H1 (cell line): Measurements from ENCODE around the gene KCNK4. TPM values are rescaled to one million over a fixed set of nuclear protein-coding genes. Genes with fewer than 3 reads are reported as not detected.

Source experiments
- CTCF ChIA-PET: fragments of 300-600 bp; sonication (Branson Sonifier 250); formaldehyde crosslinking; loops from one replicate; lab custom pipeline; 2021; ENCODE audit not compliant: partially characterized antibody; lab: Charles Lee
- POLR2A ChIA-PET: fragments of 300-600 bp; sonication (Branson Sonifier 250); formaldehyde crosslinking; loops from one replicate; lab custom pipeline; 2021; ENCODE audit warnings: inconsistent platforms; ENCODE audit not compliant: partially characterized antibody; lab: Charles Lee
- DNase-seq, 2 experiments: peaks; one replicate each; pipeline versions ENCODE4 v3.0.0 to v3.0.0-alpha.2; 2010 to 2022; ENCODE audit warnings: low spot score in 2 of 2, low read depth in 1 of 2, mixed read lengths in 1 of 2
- FAIRE-seq: peaks from 2 replicates; lab custom pipeline; 2011; peaks lifted over from hg19 to GRCh38; lab: Jason Lieb, UNC
- H2AFZ ChIP-seq: 2 replicates; pipeline ENCODE4 v1.8.1; 2012; ENCODE audit warnings: low read length, inconsistent platforms
- H2AK5ac ChIP-seq: 2 replicates; pipeline ENCODE4 v1.6.1; 2013; ENCODE audit warnings: low read depth, low read length
- H2BK120ac ChIP-seq: replicated peaks from 2 replicates; pipeline ENCODE3; 2013; ENCODE audit warnings: low read depth, low read length, inconsistent platforms
- H2BK12ac ChIP-seq: 2 replicates; pipeline ENCODE4 v1.6.1; 2013; ENCODE audit warnings: low read depth, low read length
- H2BK15ac ChIP-seq: 2 replicates; pipeline ENCODE4 v1.6.1; 2013; ENCODE audit warnings: low read length
- H2BK20ac ChIP-seq: 2 replicates; pipeline ENCODE4 v1.6.1; 2013; ENCODE audit warnings: low read length
- H2BK5ac ChIP-seq: 2 replicates; pipeline ENCODE4 v1.6.1; 2013; ENCODE audit warnings: low read depth, low read length
- H3K14ac ChIP-seq: 2 replicates; pipeline ENCODE4 v1.6.1; 2013; ENCODE audit warnings: inconsistent platforms; ENCODE audit not compliant: insufficient read length
- H3K18ac ChIP-seq: 2 replicates; pipeline ENCODE4 v1.6.1; 2013; ENCODE audit warnings: low read length; ENCODE audit errors: extremely low read depth
- H3K23ac ChIP-seq: 2 replicates; pipeline ENCODE4 v1.6.1; 2013; ENCODE audit warnings: inconsistent platforms; ENCODE audit not compliant: insufficient read length
- H3K23me2 ChIP-seq: 2 replicates; pipeline ENCODE4 v1.6.1; 2013; ENCODE audit warnings: low read depth, low read length
- H3K27ac ChIP-seq: 2 replicates; pipeline ENCODE4 v1.6.1; 2011; ENCODE audit warnings: low read depth, low read length, inconsistent platforms
- H3K27me3 ChIP-seq, 4 experiments: replicated peaks in 1 of 4; 1 replicate in 1 of 4; 2 replicates in 3 of 4; pipeline versions ENCODE4 v1.6.1 to v1.8.1; 2011 to 2013; ENCODE audit warnings: low read length in 3 of 4, mild to moderate bottlenecking in 3 of 4, inconsistent platforms in 2 of 4, mixed read lengths in 2 of 4, moderate library complexity in 1 of 4; ENCODE audit not compliant: control insufficient read depth in 3 of 4, insufficient read depth in 3 of 4; ENCODE audit errors: extremely low read depth in 1 of 4
- H3K36me3 ChIP-seq, 4 experiments: 2 replicates each; pipeline versions ENCODE4 v1.6.1 to v1.8.1; 2011 to 2013; ENCODE audit warnings: mild to moderate bottlenecking in 4 of 4, low read length in 3 of 4, moderate library complexity in 2 of 4, control low read depth in 1 of 4, inconsistent platforms in 1 of 4; ENCODE audit not compliant: insufficient read depth in 4 of 4, control insufficient read depth in 2 of 4
- H3K4ac ChIP-seq: replicated peaks from 2 replicates; pipeline ENCODE3; 2013; ENCODE audit warnings: low read length, low read depth, mixed read lengths, inconsistent platforms; ENCODE audit not compliant: insufficient read length
- H3K4me1 ChIP-seq, 4 experiments: replicated peaks in 1 of 4; 1 replicate in 1 of 4; 2 replicates in 3 of 4; pipeline versions ENCODE4 v1.6.1 to v1.8.1; 2011 to 2013; ENCODE audit warnings: low read length in 3 of 4, inconsistent platforms in 2 of 4, mixed read lengths in 1 of 4; ENCODE audit not compliant: insufficient read depth in 4 of 4, control insufficient read depth in 3 of 4
- H3K4me2 ChIP-seq, 2 experiments: 2 replicates each; pipeline versions ENCODE4 v1.6.1 to v1.8.1; 2011 to 2013; ENCODE audit warnings: low read depth in 2 of 2, low read length in 2 of 2, control low read depth in 1 of 2, inconsistent platforms in 1 of 2, mild to moderate bottlenecking in 1 of 2; ENCODE audit not compliant: insufficient read depth in 1 of 2
- H3K4me3 ChIP-seq, 4 experiments: fragments of 200-600, 300-600 bp in 1 of 4; sonication (generic), shearing (Covaris generic), sonication (Bioruptor Twin) in 1 of 4; 2 replicates each; pipeline versions ENCODE4 v1.5.1 to v1.8.1; 2011 to 2016; ENCODE audit warnings: low read length in 4 of 4, low read depth in 3 of 4, control low read depth in 2 of 4, inconsistent platforms in 2 of 4, mild to moderate bottlenecking in 2 of 4, mixed read lengths in 1 of 4, moderate library complexity in 1 of 4; ENCODE audit not compliant: insufficient read depth in 2 of 4; ENCODE audit errors: extremely low read depth in 1 of 4
- H3K56ac ChIP-seq: replicated peaks from 2 replicates; pipeline ENCODE3; 2013; ENCODE audit warnings: low read depth, mild to moderate bottlenecking, mixed read lengths, low read length, inconsistent platforms; ENCODE audit not compliant: insufficient read length
- H3K79me1 ChIP-seq: 2 replicates; pipeline ENCODE4 v1.6.1; 2013; ENCODE audit warnings: low read depth, low read length, control low read depth
- H3K79me2 ChIP-seq, 2 experiments: 2 replicates each; pipeline versions ENCODE4 v1.6.1 to v1.8.1; 2012 to 2013; ENCODE audit warnings: low read length in 2 of 2, mild to moderate bottlenecking in 2 of 2, inconsistent platforms in 1 of 2; ENCODE audit not compliant: insufficient read depth in 2 of 2, control insufficient read depth in 1 of 2
- H3K9ac ChIP-seq, 4 experiments: replicated peaks in 1 of 4; 1 replicate in 1 of 4; 2 replicates in 3 of 4; pipeline versions ENCODE4 v1.6.1 to v1.8.1; 2011 to 2013; ENCODE audit warnings: low read depth in 3 of 4, low read length in 3 of 4, control low read depth in 2 of 4, mild to moderate bottlenecking in 2 of 4, moderate library complexity in 2 of 4, inconsistent platforms in 1 of 4; ENCODE audit errors: extremely low read depth in 1 of 4
- H3K9me3 ChIP-seq, 2 experiments: 2 replicates each; pipeline versions ENCODE4 v1.6.1 to v1.8.1; 2012 to 2013; ENCODE audit warnings: mild to moderate bottlenecking in 2 of 2, moderate library complexity in 2 of 2, control low read depth in 1 of 2, inconsistent platforms in 1 of 2, low read depth in 1 of 2, low read length in 1 of 2, mixed read lengths in 1 of 2; ENCODE audit not compliant: insufficient read depth in 2 of 2
- H4K20me1 ChIP-seq, 2 experiments: replicated peaks in 1 of 2; 2 replicates each; pipeline versions ENCODE3 to v1.8.1; 2011 to 2013; ENCODE audit warnings: inconsistent platforms in 2 of 2, low read length in 2 of 2, mild to moderate bottlenecking in 1 of 2; ENCODE audit not compliant: insufficient read depth in 2 of 2, control insufficient read depth in 1 of 2
- H4K5ac ChIP-seq: 2 replicates; pipeline ENCODE4 v1.6.1; 2013; ENCODE audit warnings: low read length, low read depth, mixed read lengths, inconsistent platforms; ENCODE audit not compliant: insufficient read length
- H4K8ac ChIP-seq: 2 replicates; pipeline ENCODE4 v1.8.0; 2013; ENCODE audit warnings: mild to moderate bottlenecking, moderate library complexity, low read length, inconsistent platforms; ENCODE audit not compliant: insufficient read depth; ENCODE audit errors: extremely low read depth
- H4K91ac ChIP-seq: replicated peaks from 2 replicates; pipeline ENCODE3; 2013; ENCODE audit warnings: low read length, mixed read lengths, inconsistent platforms; ENCODE audit not compliant: insufficient read length
- KDM4A ChIP-seq: IDR thresholded peaks from one replicate; pipeline ENCODE4 v1.7.1; 2012; ENCODE audit warnings: low read depth, mild to moderate bottlenecking, moderate library complexity, low read length, inconsistent platforms; ENCODE audit not compliant: severe bottlenecking
- KDM5A ChIP-seq: fragments of 200-600 bp; IDR thresholded peaks from 2 replicates; pipeline ENCODE4 v1.7.1; 2012; ENCODE audit warnings: mild to moderate bottlenecking, low read length, inconsistent platforms, mixed read lengths
- MAX ChIP-seq: IDR thresholded peaks from 2 replicates; pipeline ENCODE4 v1.6.1; 2012; ENCODE audit warnings: inconsistent platforms
- PHF8 ChIP-seq: fragments of 200-600 bp; sonication (generic); conservative IDR thresholded peaks from 2 replicates; pipeline ENCODE4 v1.7.1; 2012; ENCODE audit warnings: low read depth, mild to moderate bottlenecking, inconsistent platforms, low read length, moderate library complexity
- POLR2A ChIP-seq, 2 experiments: IDR thresholded peaks; 1 replicate in 1 of 2; 2 replicates in 1 of 2; pipeline ENCODE4 v1.6.1; 2011; ENCODE audit warnings: low read depth in 2 of 2, low read length in 2 of 2, mild to moderate bottlenecking in 2 of 2; ENCODE audit errors: control extremely low read depth in 1 of 2
- SIN3A ChIP-seq, 2 experiments: IDR thresholded peaks in 1 of 2; conservative IDR thresholded peaks in 1 of 2; 2 replicates each; pipeline ENCODE4 v1.6.1; 2011 to 2012; ENCODE audit warnings: low read length in 2 of 2, improper control_type of control experiment in 1 of 2, low read depth in 1 of 2, mild to moderate bottlenecking in 1 of 2
- SP1 ChIP-seq: IDR thresholded peaks from 2 replicates; pipeline ENCODE4 v1.6.1; 2011; ENCODE audit warnings: low read depth, low read length
- SRF ChIP-seq: IDR thresholded peaks from 2 replicates; pipeline ENCODE4 v1.6.1; 2011; ENCODE audit warnings: mild to moderate bottlenecking, low read depth, low read length, moderate library complexity
- TEAD4 ChIP-seq: IDR thresholded peaks from 2 replicates; pipeline ENCODE4 v1.6.1; 2012; ENCODE audit warnings: low read depth, low read length, inconsistent platforms, mixed read lengths
- YY1 ChIP-seq: IDR thresholded peaks from 2 replicates; pipeline ENCODE4 v1.6.1; 2011; ENCODE audit warnings: low read depth, mild to moderate bottlenecking, low read length
- WGBS, 2 experiments: shearing (Covaris generic) in 1 of 2; methylation state at CpG; one replicate each; pipeline versions ENCODE4 v1.1.6 to v1.1.7; 2013 to 2015; ENCODE audit warnings: low lambda C conversion rate in 2 of 2, mixed read lengths in 2 of 2, inconsistent platforms in 1 of 2, low coverage in 1 of 2, missing lambda C conversion rate in 1 of 2; ENCODE audit not compliant: insufficient replicate concordance in 2 of 2, insufficient coverage in 1 of 2, insufficient read length in 1 of 2; ENCODE audit errors: extremely low coverage in 1 of 2, missing lambda C conversion rate in 1 of 2; 5-methylcytosine and 5-hydroxymethylcytosine counted together
- polyA plus RNA-seq, 7 experiments: library from polyadenylated mRNA; depleted of rRNA in 3 of 7; stranded (reverse) in 5 of 7; unstranded in 2 of 7; fragments of >200 nt in 5 of 7; fragments of 200-250 nt in 2 of 7; gene quantifications; 1 replicate in 5 of 7; 2 replicates in 1 of 7; 4 replicates in 1 of 7; pipeline versions ENCODE4 v1.2.1 to v1.2.3, GENCODE V29; 2011 to 2013; ENCODE audit warnings: missing spikeins in 2 of 7, mixed read lengths in 2 of 7
- total RNA-seq: library from RNA; stranded (reverse); fragmentation: NEBNext Ultra II Directional; extraction: Animal tissue kit (Norgen Biotek cat#: 25700); gene quantifications from 2 replicates; pipeline ENCODE4 v1.2.1, GENCODE V29; 2021

The KCNK4 gene
- total and polyA plus RNA-seq, 2 of the 8 experiments (the other 6 are each of a cell fraction or from before 2014, with no cell fraction given) = 0.19 TPM; not detected in 1

DNA sequence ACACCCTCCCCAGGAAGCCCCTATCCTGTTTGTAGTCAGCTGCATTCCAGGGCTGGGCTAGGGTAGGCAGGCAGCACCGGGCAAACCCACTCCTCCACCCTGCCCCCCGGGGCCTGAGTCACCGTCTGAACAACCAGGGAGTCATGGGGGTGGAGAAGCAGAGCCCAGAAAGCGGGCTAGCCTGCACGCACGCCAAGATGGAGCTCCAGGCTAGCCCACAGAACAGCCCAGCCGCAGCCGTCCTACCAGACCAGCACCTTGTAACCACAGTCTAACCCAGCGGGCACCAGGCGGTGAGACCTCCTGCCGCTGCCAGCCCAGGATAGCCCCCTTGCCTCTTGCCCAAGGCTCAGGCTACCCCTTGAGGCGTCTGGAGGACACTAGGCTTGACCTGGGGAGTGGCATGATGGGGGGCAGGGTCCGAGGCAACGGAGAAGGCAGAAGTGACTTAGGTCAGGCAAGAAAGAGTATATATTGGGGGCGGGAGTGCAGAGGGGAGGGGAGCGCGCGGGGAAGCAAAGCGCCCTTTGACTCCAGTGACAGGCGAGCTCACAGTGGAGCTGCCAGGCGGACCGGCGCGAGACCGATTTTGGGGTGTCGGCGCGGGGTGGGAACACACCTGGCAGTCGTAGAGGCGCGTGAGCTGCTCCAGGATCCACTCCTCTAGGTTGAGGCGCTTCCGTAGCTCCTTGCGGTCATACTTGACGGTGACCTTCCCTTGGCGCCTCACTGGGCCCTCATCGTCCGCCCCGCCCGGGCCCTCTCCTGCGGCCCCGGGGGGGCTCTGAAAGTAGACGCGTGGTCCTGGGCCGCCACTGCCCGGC, 45.1 kb upstream of the KCNK4 start:
- peaks cover 0 to 17% (median 4%) of the 10 kb centered on the region in 4 experiments; a peak in 4 of 8 replicates for H3K36me3 ChIP-seq
- peak overlapping the region; percentile 95 for H3K56ac ChIP-seq
- H3K27me3 ChIP-seq = no peaks in the 10 kb centered on the region
- peaks cover 0 to 13% of the 10 kb centered on the region in 2 experiments for H4K20me1 ChIP-seq
- H3K27ac ChIP-seq = peak overlapping the region; percentile 61
- H2BK15ac ChIP-seq = peak overlapping the region; percentile 92; the same call in 1 of the 2 replicates
- FAIRE-seq (no peak), DNase-seq (no peak)
- no peaks in the 10 kb centered on the region for H3K9me3 ChIP-seq
- peak overlapping the region; percentile 84; the same call in 1 of the 2 replicates for H2BK12ac ChIP-seq
- 4% methylated on average over 29 of the region's 46 CpGs; no CpG with 5 or more reads in 1 of the 2 experiments for WGBS, 2 experiments
- H3K4ac ChIP-seq = peak overlapping the region; percentile 63
- H3K18ac ChIP-seq = peak overlapping the region; percentile 78
- no peak overlapping the region for H2BK20ac ChIP-seq
- peak overlapping the region; percentile 79 for H4K91ac ChIP-seq
- H3K9ac ChIP-seq = peak overlapping the region; percentile 66 to 74 (median 71)
- peak overlapping the region; percentile 75 for H4K8ac ChIP-seq
- peak overlapping the region; percentile 71 to 73 for H3K4me2 ChIP-seq
- peak overlapping the region; percentile 56 to 99 (median 90) for H3K4me3 ChIP-seq
- H3K4me1 ChIP-seq = peaks cover 0 to 48% (median 35%) of the 10 kb centered on the region in 4 experiments; a peak in 6 of 7 replicates
- peaks cover 17% of the 10 kb centered on the region for H3K23me2 ChIP-seq
- peaks cover 6% of the 10 kb centered on the region for H3K79me1 ChIP-seq
- H2BK120ac ChIP-seq = peak overlapping the region; percentile 18
- H2AK5ac ChIP-seq = peak overlapping the region; percentile 67; the same call in 1 of the 2 replicates
- H3K79me2 ChIP-seq = peaks cover 6 to 21% of the 10 kb centered on the region in 2 experiments; a peak in 3 of 4 replicates
- H4K5ac ChIP-seq = peak overlapping the region; percentile 70
- CTCF ChIA-PET = interaction anchor here (1.0 to 10.0 kb wide), 11 partner anchors 8 to 111 kb away, joined by 3 to 102 read pairs (median 7); partner anchors contain the start of genes CATSPERZ, ESRRA, FERMT3 and NUDT22
- H3K23ac ChIP-seq = no peak overlapping the region
- POLR2A ChIA-PET = interaction anchor here (0.6 to 13.1 kb wide), 19 partner anchors 9 to 366 kb away, joined by 3 to 352 read pairs (median 6); partner anchors contain the start of genes BAD, DNAJC4, FERMT3 and GPR137
- no peak overlapping the region for H2AFZ ChIP-seq
- no peak overlapping the region for H3K14ac ChIP-seq
- H2BK5ac ChIP-seq = peak overlapping the region; percentile 90; the same call in 1 of the 2 replicates
- TF ChIP-seq KDM4A (no peak), PHF8 (peak; percentile 44), SRF (no peak), POLR2A (IDR thresholded peaks at IDR 0.05; ENCODE audit: control extremely low read depth in 1 of 2, low read depth in 2 of 2, low read length in 2 of 2) (peak in 1 of 2 experiments; percentile 4; a peak in 2 of 3 replicates), KDM5A (no peak), TEAD4 (0 out of 2 replicates have a peak, but pooled peaks have one; percentile 2), SIN3A (conservative IDR thresholded peaks at IDR 0.05 in 1 of 2, IDR thresholded peaks at IDR 0.05 in 1 of 2; ENCODE audit: low read depth in 1 of 2, low read length in 2 of 2) (0 out of 4 replicates have a peak, but pooled peaks of 1 of the 2 experiments have one; percentile 32), SP1 (no peak), MAX (0 out of 2 replicates have a peak, but pooled peaks have one; percentile 5), YY1 (no peak)
